ENCODE measurements around the gene MSI2.
A peak's percentile ranks its signal among the peaks of the same experiment; 100 is the strongest.

MSI2 gene

GRCh38 chr17:57432507-57433277, 176.4 kb downstream of the MSI2 start:
- Histone ChIP-seq H3K27me3 (ENCODE audit: insufficient read depth, low read length) (no peaks in the 10 kb centered on the region), H3F3A (ENCODE audit: insufficient read depth, low read length) (no peaks in the 10 kb centered on the region; the same call in 1 of the 2 replicates), H3K4me1 (ENCODE audit: insufficient read depth, low read length, severe bottlenecking) (peaks cover 35% of the 10 kb centered on the region), H4K20me1 (ENCODE audit: insufficient read depth, low read length) (no peaks in the 10 kb centered on the region), H2AFZ (ENCODE audit: low read length) (no peak overlapping the region), H3K4me3 (ENCODE audit: low read depth, low read length, poor library complexity, severe bottlenecking) (no peak overlapping the region), H3K79me2 (ENCODE audit: insufficient read depth, low read length) (peaks cover 55% of the 10 kb centered on the region), H3K9ac (ENCODE audit: low read length) (no peak overlapping the region), H3K27ac (ENCODE audit: low read depth, low read length, poor library complexity, severe bottlenecking) (no peak overlapping the region), H3K9me3 (ENCODE audit: low read length) (no peaks in the 10 kb centered on the region), H3K36me3 (ENCODE audit: insufficient read depth, low read length) (peaks cover 43% of the 10 kb centered on the region; the same call in 1 of the 2 replicates), H3K9me2 (ENCODE audit: low read depth, low read length) (no peaks in the 10 kb centered on the region), H3K4me2 (ENCODE audit: low read length) (no peak overlapping the region)
- TF ChIP-seq CTCF (IDR thresholded peaks at IDR 0.05; ENCODE audit: low read length) (no peak), EZH2 (IDR thresholded peaks at IDR 0.05; ENCODE audit: borderline replicate concordance, low read length) (no peak)

- Histone ChIP-seq H2AFZ (ENCODE audit: low read length) (no peak overlapping the region), H3K9ac (ENCODE audit: low read length) (no peak overlapping the region), H3K4me2 (ENCODE audit: low read length) (no peak overlapping the region), H3F3A (ENCODE audit: insufficient read depth, low read length) (no peaks in the 10 kb centered on the region; the same call in 1 of the 2 replicates), H3K79me2 (ENCODE audit: insufficient read depth, low read length) (peaks cover 48% of the 10 kb centered on the region), H3K27me3 (ENCODE audit: insufficient read depth, low read length) (no peaks in the 10 kb centered on the region), H3K4me3 (ENCODE audit: low read depth, low read length, poor library complexity, severe bottlenecking) (no peak overlapping the region), H3K4me1 (ENCODE audit: insufficient read depth, low read length, severe bottlenecking) (peaks cover 43% of the 10 kb centered on the region), H4K20me1 (ENCODE audit: insufficient read depth, low read length) (no peaks in the 10 kb centered on the region), H3K9me3 (ENCODE audit: low read length) (no peaks in the 10 kb centered on the region), H3K9me2 (ENCODE audit: low read depth, low read length) (no peaks in the 10 kb centered on the region), H3K36me3 (ENCODE audit: insufficient read depth, low read length) (peaks cover 45% of the 10 kb centered on the region; the same call in 1 of the 2 replicates), H3K27ac (ENCODE audit: low read depth, low read length, poor library complexity, severe bottlenecking) (no peak overlapping the region)
- TF ChIP-seq CTCF (IDR thresholded peaks at IDR 0.05; ENCODE audit: low read length) (no peak), EZH2 (IDR thresholded peaks at IDR 0.05; ENCODE audit: borderline replicate concordance, low read length) (no peak)
Measured at GRCh38 chr17:57433452-57433851, 177.1 kb downstream of the MSI2 start.

GRCh38 chr17:57434361-57434760, 178.0 kb downstream of the MSI2 start:
- Histone ChIP-seq H3K79me2 (ENCODE audit: insufficient read depth, low read length) (peaks cover 42% of the 10 kb centered on the region), H3K4me3 (ENCODE audit: low read depth, low read length, poor library complexity, severe bottlenecking) (no peak overlapping the region), H3K27me3 (ENCODE audit: insufficient read depth, low read length) (no peaks in the 10 kb centered on the region), H4K20me1 (ENCODE audit: insufficient read depth, low read length) (no peaks in the 10 kb centered on the region), H3K9ac (ENCODE audit: low read length) (no peak overlapping the region), H3K4me1 (ENCODE audit: insufficient read depth, low read length, severe bottlenecking) (peaks cover 52% of the 10 kb centered on the region), H3K27ac (ENCODE audit: low read depth, low read length, poor library complexity, severe bottlenecking) (peak overlapping the region; percentile 58), H3K9me2 (ENCODE audit: low read depth, low read length) (no peaks in the 10 kb centered on the region), H3K36me3 (ENCODE audit: insufficient read depth, low read length) (peaks cover 45% of the 10 kb centered on the region; the same call in 1 of the 2 replicates), H3F3A (ENCODE audit: insufficient read depth, low read length) (no peaks in the 10 kb centered on the region; the same call in 1 of the 2 replicates), H3K9me3 (ENCODE audit: low read length) (no peaks in the 10 kb centered on the region), H2AFZ (ENCODE audit: low read length) (no peak overlapping the region), H3K4me2 (ENCODE audit: low read length) (no peak overlapping the region)
- no peak for TF ChIP-seq CTCF (IDR thresholded peaks at IDR 0.05; ENCODE audit: low read length)
- TF ChIP-seq EZH2 (IDR thresholded peaks at IDR 0.05; ENCODE audit: borderline replicate concordance, low read length) = no peak
